ENCODE measurements around the gene LY6G5C.

Gene LY6G5C

GRCh38 chr6:31691078-31691463 lies 10.2 kb upstream of the LY6G5C start:
- no peak for DNase-seq (ENCODE audit: low spot score)

- no peak for DNase-seq (ENCODE audit: low spot score)
These were observed 9.6 kb upstream of the LY6G5C start for GRCh38 chr6:31690231-31691077.

- no peak for DNase-seq (ENCODE audit: low spot score)
These were observed 8.6 kb upstream of the LY6G5C start for GRCh38 chr6:31689249-31690110.

- no peak for DNase-seq (ENCODE audit: low spot score)
These were observed 7.2 kb upstream of the LY6G5C start for GRCh38 chr6:31687860-31688693.

- no peak for DNase-seq (ENCODE audit: low spot score)
These were observed 6.5 kb upstream of the LY6G5C start for GRCh38 chr6:31687321-31687720.

- no peak for DNase-seq (ENCODE audit: low spot score)
These were observed 5.6 kb upstream of the LY6G5C start for GRCh38 chr6:31686483-31686882.

- DNase-seq (ENCODE audit: low spot score) = no peak
These were observed 2.7 kb upstream of the LY6G5C start for GRCh38 chr6:31683591-31683990.

GRCh38 chr6:31681135-31681671 lies 336 bp upstream of the LY6G5C start:
- DNase-seq (ENCODE audit: low spot score) = peak; percentile 77

- no peak for DNase-seq (ENCODE audit: low spot score)
These were observed 2.9 kb downstream of the LY6G5C start for GRCh38 chr6:31677955-31678354.

- no peak for DNase-seq (ENCODE audit: low spot score)
These were observed 4.0 kb downstream of the LY6G5C start for GRCh38 chr6:31676904-31677303.

GRCh38 chr6:31676322-31676903 lies 4.5 kb downstream of the LY6G5C start:
- no peak for DNase-seq (ENCODE audit: low spot score)

- no peak for DNase-seq (ENCODE audit: low spot score)
These were observed 11.2 kb downstream of the LY6G5C start, which contains the start of gene LY6G5B for GRCh38 chr6:31669676-31670075. LY6G5B (plus strand) TSS chr6:31669976; CDS start chr6:31670951, 975 bp downstream.

GRCh38 chr6:31666337-31666965 lies 14.4 kb downstream of the LY6G5C start:
- peak; percentile 33 for DNase-seq (ENCODE audit: low spot score)

- peak; percentile 97 for DNase-seq (ENCODE audit: low spot score)
These were observed 15.1 kb downstream of the LY6G5C start, which contains the start of gene CSNK2B for GRCh38 chr6:31665501-31666336. CSNK2B (plus strand) TSS chr6:31666080; CDS start chr6:31666832, 752 bp downstream.

- peak; percentile 98 for DNase-seq (ENCODE audit: low spot score)
These were observed 15.9 kb downstream of the LY6G5C start, which contains the start of gene GPANK1 for GRCh38 chr6:31664790-31665500. GPANK1 (minus strand) TSS chr6:31664997; CDS start chr6:31664478, 519 bp downstream.

GRCh38 chr6:31663961-31664789 lies 16.7 kb downstream of the LY6G5C start:
- peak; percentile 94 for DNase-seq (ENCODE audit: low spot score)

GRCh38 chr6:31663126-31663960 lies 17.5 kb downstream of the LY6G5C start:
- DNase-seq (ENCODE audit: low spot score) = peak; percentile 89

Data from RKO (cell line).